SK-N-SH (cell line): Measurements from ENCODE around the gene MAEA. TPM values are rescaled to one million over a fixed set of nuclear protein-coding genes. Genes with fewer than 3 reads are reported as not detected.

Experiments
- CTCF ChIA-PET: fragments of 300-600, 350-600 bp; formaldehyde crosslinking; extraction: SDS; loops from one replicate; lab custom pipeline; 2021; lab: Yijun Ruan, JAX
- POLR2A ChIA-PET: fragments of 350-600 bp; sonication (Branson Sonifier 250); formaldehyde crosslinking; extraction: SDS; loops from one replicate; lab custom pipeline; 2020; ENCODE audit warnings: antibody characterized with exemption, inconsistent platforms; lab: Yijun Ruan, JAX
- DNase-seq: peaks from one replicate; pipeline ENCODE4 v3.0.0; 2012
- H2AFZ ChIP-seq: fragments of 200-600 bp; sonication (generic); 2 replicates; pipeline ENCODE4 v1.8.1; 2016; ENCODE audit warnings: antibody characterized with exemption, mild to moderate bottlenecking, low read depth
- H3F3A ChIP-seq: fragments of 200-600 bp; sonication (generic); replicated peaks from 2 replicates; pipeline ENCODE3; 2016; ENCODE audit warnings: antibody characterized with exemption, mild to moderate bottlenecking; ENCODE audit not compliant: insufficient read depth
- H3K27ac ChIP-seq, 2 experiments: fragments of 200-500 bp in 1 of 2; fragments of 200-600 bp in 1 of 2; sonication (Bioruptor generic) in 1 of 2; sonication (generic), shearing (Covaris generic) in 1 of 2; 2 replicates each; pipeline versions ENCODE4 v1.5.1 to v1.6.1; 2014 to 2016; ENCODE audit warnings: low read depth in 2 of 2, inconsistent platforms in 1 of 2, low read length in 1 of 2, mild to moderate bottlenecking in 1 of 2, mixed read lengths in 1 of 2
- H3K27me3 ChIP-seq: fragments of 200-600 bp; sonication (generic), shearing (Covaris generic); 2 replicates; pipeline ENCODE4 v1.6.1; 2016; ENCODE audit warnings: mixed run types; ENCODE audit not compliant: insufficient read depth
- H3K36me3 ChIP-seq, 2 experiments: fragments of 200-500 bp in 1 of 2; fragments of 200-600 bp in 1 of 2; sonication (Bioruptor generic) in 1 of 2; sonication (generic) in 1 of 2; replicated peaks in 1 of 2; 2 replicates each; pipeline versions ENCODE3 to v1.5.1; 2014 to 2016; ENCODE audit warnings: low read length in 1 of 2, mild to moderate bottlenecking in 1 of 2; ENCODE audit not compliant: insufficient read depth in 2 of 2, control insufficient read depth in 1 of 2
- H3K4me1 ChIP-seq, 2 experiments: fragments of 200-500 bp in 1 of 2; fragments of 200-600 bp in 1 of 2; sonication (Bioruptor generic) in 1 of 2; sonication (generic), shearing (Covaris generic) in 1 of 2; 2 replicates each; pipeline versions ENCODE4 v1.5.1 to v1.6.1; 2014 to 2016; ENCODE audit warnings: low read depth in 1 of 2, low read length in 1 of 2, mixed run types in 1 of 2; ENCODE audit not compliant: insufficient read depth in 2 of 2, control insufficient read depth in 1 of 2
- H3K4me2 ChIP-seq: fragments of 200-600 bp; sonication (generic), shearing (Covaris generic); 2 replicates; pipeline ENCODE4 v1.6.1; 2017; ENCODE audit warnings: mixed run types
- H3K4me3 ChIP-seq, 2 experiments: fragments of 200-500 bp in 1 of 2; fragments of 200-600 bp in 1 of 2; sonication (Bioruptor generic) in 1 of 2; sonication (generic), shearing (Covaris generic) in 1 of 2; 2 replicates each; pipeline versions ENCODE4 v1.5.1 to v1.8.1; 2014 to 2016; ENCODE audit warnings: low read depth in 2 of 2, inconsistent platforms in 1 of 2, low read length in 1 of 2, mild to moderate bottlenecking in 1 of 2, mixed read lengths in 1 of 2, moderate library complexity in 1 of 2
- H3K79me2 ChIP-seq: fragments of 200-600 bp; sonication (generic); 2 replicates; pipeline ENCODE4 v1.8.1; 2017; ENCODE audit warnings: mild to moderate bottlenecking; ENCODE audit not compliant: insufficient read depth
- H3K9ac ChIP-seq: fragments of 200-600 bp; sonication (generic); 2 replicates; pipeline ENCODE4 v1.6.1; 2017; ENCODE audit warnings: mixed run types
- H3K9me2 ChIP-seq: fragments of 200-600 bp; sonication (generic); 2 replicates; pipeline ENCODE4 v1.6.1; 2017; ENCODE audit warnings: mixed run types
- H3K9me3 ChIP-seq: fragments of 200-600 bp; sonication (generic); 2 replicates; pipeline ENCODE4 v1.6.1; 2017; ENCODE audit warnings: mixed run types, mild to moderate bottlenecking, moderate library complexity
- H4K20me1 ChIP-seq: fragments of 200-600 bp; sonication (generic); 2 replicates; pipeline ENCODE4 v1.6.1; 2017; ENCODE audit warnings: mild to moderate bottlenecking, mixed run types; ENCODE audit not compliant: insufficient read depth
- EP300 ChIP-seq, 2 experiments: IDR thresholded peaks; 2 replicates each; pipeline versions ENCODE4 v1.4.0 to v1.6.1; 2012; ENCODE audit warnings: borderline replicate concordance in 1 of 2, low read depth in 1 of 2, low read length in 1 of 2
- FOXJ3 ChIP-seq: sonication (generic); formaldehyde crosslinking; IDR thresholded peaks from 2 replicates; pipeline ENCODE4 v1.5.1; 2020; ENCODE audit warnings: mild to moderate bottlenecking, missing genetic modification reagents
- FOXM1 ChIP-seq: IDR thresholded peaks from 2 replicates; pipeline ENCODE4 v1.4.0; 2012; ENCODE audit warnings: low read depth, mild to moderate bottlenecking
- GATA2 ChIP-seq: sonication (generic); formaldehyde crosslinking; IDR thresholded peaks from 2 replicates; pipeline ENCODE4 v1.5.0; 2020; ENCODE audit warnings: mild to moderate bottlenecking, missing genetic modification reagents
- MAX ChIP-seq: IDR thresholded peaks from 2 replicates; pipeline ENCODE4 v1.4.0; 2012; ENCODE audit warnings: low read depth
- MEF2A ChIP-seq: IDR thresholded peaks from 2 replicates; pipeline ENCODE4 v1.4.0; 2012; ENCODE audit warnings: low read depth, borderline replicate concordance
- MXI1 ChIP-seq: IDR thresholded peaks from 2 replicates; pipeline ENCODE4 v1.6.1; 2012; ENCODE audit warnings: mild to moderate bottlenecking, low read depth, low read length, improper control_type of control experiment
- RFX5 ChIP-seq: IDR thresholded peaks from 2 replicates; pipeline ENCODE4 v1.6.1; 2012; ENCODE audit warnings: mild to moderate bottlenecking, improper control_type of control experiment, low read length
- RXRA ChIP-seq: IDR thresholded peaks from 2 replicates; pipeline ENCODE4 v1.4.0; 2012; ENCODE audit warnings: low read depth, mild to moderate bottlenecking, borderline replicate concordance
- SIN3A ChIP-seq: IDR thresholded peaks from 2 replicates; pipeline ENCODE4 v1.6.1; 2012; ENCODE audit warnings: low read depth, mild to moderate bottlenecking, low read length, moderate library complexity, borderline replicate concordance
- SMC3 ChIP-seq: IDR thresholded peaks from 2 replicates; pipeline ENCODE4 v1.6.1; 2012; ENCODE audit warnings: low read depth, low read length, improper control_type of control experiment
- TAF1 ChIP-seq: IDR thresholded peaks from 2 replicates; pipeline ENCODE4 v1.6.1; 2012; ENCODE audit warnings: low read depth, mild to moderate bottlenecking, low read length, moderate library complexity, borderline replicate concordance
- TEAD4 ChIP-seq: IDR thresholded peaks from 2 replicates; pipeline ENCODE4 v1.4.0; 2012; ENCODE audit warnings: mild to moderate bottlenecking, borderline replicate concordance; ENCODE audit not compliant: insufficient read depth
- WGBS: methylation state at CpG from one replicate; pipeline ENCODE4 v1.1.6; 2017; ENCODE audit warnings: low lambda C conversion rate; 5-methylcytosine and 5-hydroxymethylcytosine counted together
- polyA plus RNA-seq, 3 experiments: library from polyadenylated mRNA; depleted of rRNA; stranded (reverse); fragments of >200 nt; gene quantifications; 2 replicates each; pipeline ENCODE4 v1.2.3, GENCODE V29; 2012
- TF ChIP-seq, protein P1 (sequence below): IDR thresholded peaks from 2 replicates; pipeline ENCODE4 v1.4.0; 2012; ENCODE audit warnings: low read depth, borderline replicate concordance
- TF ChIP-seq, protein P2 (sequence below): IDR thresholded peaks from 2 replicates; pipeline ENCODE4; 2012

Gene MAEA
- polyA plus RNA-seq, 1 of the 3 experiments (the other 2 are of a cell fraction): 128 TPM

- Histone ChIP-seq H3K9ac (no peak overlapping the region), H3K4me2 (no peak overlapping the region), H3K27ac (no peak overlapping the region), H3K4me1 (no peaks in the 10 kb centered on the region), H3K27me3 (no peaks in the 10 kb centered on the region), H3F3A (no peaks in the 10 kb centered on the region), H3K36me3 (peaks cover 0 to 40% of the 10 kb centered on the region in 2 experiments), H3K9me2 (no peaks in the 10 kb centered on the region)
- 84% methylated on average over 22 of the region's 30 CpGs for WGBS
- CTCF ChIA-PET: no interaction called here
- TF ChIP-seq GATA2 (CRISPR knock-in tag): no peak
- no peak for TF ChIP-seq RXRA
- no peak for TF ChIP-seq TAF1
- TF ChIP-seq SIN3A: no peak
- TF ChIP-seq MXI1: no peak
- TF ChIP-seq TEAD4: no peak
- no peak for TF ChIP-seq MAX
- TF ChIP-seq SMC3: no peak
- TF ChIP-seq MEF2A: no peak
- TF ChIP-seq, protein P1, sequence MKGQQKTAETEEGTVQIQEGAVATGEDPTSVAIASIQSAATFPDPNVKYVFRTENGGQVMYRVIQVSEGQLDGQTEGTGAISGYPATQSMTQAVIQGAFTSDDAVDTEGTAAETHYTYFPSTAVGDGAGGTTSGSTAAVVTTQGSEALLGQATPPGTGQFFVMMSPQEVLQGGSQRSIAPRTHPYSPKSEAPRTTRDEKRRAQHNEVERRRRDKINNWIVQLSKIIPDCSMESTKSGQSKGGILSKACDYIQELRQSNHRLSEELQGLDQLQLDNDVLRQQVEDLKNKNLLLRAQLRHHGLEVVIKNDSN: no peak
- TF ChIP-seq, all 33 proteins: peak for 0
- no peaks in the 10 kb centered on the region for H3K9me3 ChIP-seq
- POLR2A ChIA-PET: no interaction called here
- H3K79me2 ChIP-seq: no peaks in the 10 kb centered on the region
- H4K20me1 ChIP-seq: no peaks in the 10 kb centered on the region
- H3K4me3 ChIP-seq: no peak overlapping the region
- DNase-seq: no peak
- H2AFZ ChIP-seq: no peak overlapping the region
Observed at GRCh38 chr4:1378559-1379231, 89.0 kb downstream of the MAEA start.

GRCh38 chr4:1379351-1379781 lies 89.7 kb downstream of the MAEA start:
- H3K4me3 ChIP-seq: no peak overlapping the region
- H3K27ac ChIP-seq: no peak overlapping the region
- TF ChIP-seq RFX5: no peak
- TF ChIP-seq, protein P2, sequence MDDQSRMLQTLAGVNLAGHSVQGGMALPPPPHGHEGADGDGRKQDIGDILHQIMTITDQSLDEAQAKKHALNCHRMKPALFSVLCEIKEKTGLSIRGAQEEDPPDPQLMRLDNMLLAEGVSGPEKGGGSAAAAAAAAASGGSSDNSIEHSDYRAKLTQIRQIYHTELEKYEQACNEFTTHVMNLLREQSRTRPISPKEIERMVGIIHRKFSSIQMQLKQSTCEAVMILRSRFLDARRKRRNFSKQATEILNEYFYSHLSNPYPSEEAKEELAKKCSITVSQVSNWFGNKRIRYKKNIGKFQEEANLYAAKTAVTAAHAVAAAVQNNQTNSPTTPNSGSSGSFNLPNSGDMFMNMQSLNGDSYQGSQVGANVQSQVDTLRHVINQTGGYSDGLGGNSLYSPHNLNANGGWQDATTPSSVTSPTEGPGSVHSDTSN: no peak
- no peak for TF ChIP-seq FOXM1
- no peak for TF ChIP-seq MEF2A
- no peak for TF ChIP-seq FOXJ3 (CRISPR knock-in tag)
- TF ChIP-seq EP300 (IDR thresholded peaks at IDR 0.05; ENCODE audit: borderline replicate concordance in 1 of 2, low read depth in 1 of 2, low read length in 1 of 2): no peak
- H3K27me3 ChIP-seq: no peaks in the 10 kb centered on the region
- no peaks in the 10 kb centered on the region for H3K4me1 ChIP-seq
- H2AFZ ChIP-seq: no peak overlapping the region
- H3K4me2 ChIP-seq: no peak overlapping the region
- H3F3A ChIP-seq: no peaks in the 10 kb centered on the region
- ChIA-PET CTCF (no interaction called here), POLR2A (no interaction called here)
- H3K9me3 ChIP-seq: no peaks in the 10 kb centered on the region
- no CpG with 5 or more reads among the region's 27 CpGs for WGBS
- DNase-seq: no peak
- H4K20me1 ChIP-seq: no peaks in the 10 kb centered on the region
- no peaks in the 10 kb centered on the region for H3K9me2 ChIP-seq
- no peak overlapping the region for H3K9ac ChIP-seq
- peaks cover 0 to 40% of the 10 kb centered on the region in 2 experiments for H3K36me3 ChIP-seq
- H3K79me2 ChIP-seq: no peaks in the 10 kb centered on the region
